Measurements from ENCODE around the gene SLC47A2.
"Not testable (repeated sequence)": the region's sequence is repeated elsewhere in the genome, so short reads cannot be mapped to it uniquely, and the experiment has no call there.

SLC47A2 gene, protein sequence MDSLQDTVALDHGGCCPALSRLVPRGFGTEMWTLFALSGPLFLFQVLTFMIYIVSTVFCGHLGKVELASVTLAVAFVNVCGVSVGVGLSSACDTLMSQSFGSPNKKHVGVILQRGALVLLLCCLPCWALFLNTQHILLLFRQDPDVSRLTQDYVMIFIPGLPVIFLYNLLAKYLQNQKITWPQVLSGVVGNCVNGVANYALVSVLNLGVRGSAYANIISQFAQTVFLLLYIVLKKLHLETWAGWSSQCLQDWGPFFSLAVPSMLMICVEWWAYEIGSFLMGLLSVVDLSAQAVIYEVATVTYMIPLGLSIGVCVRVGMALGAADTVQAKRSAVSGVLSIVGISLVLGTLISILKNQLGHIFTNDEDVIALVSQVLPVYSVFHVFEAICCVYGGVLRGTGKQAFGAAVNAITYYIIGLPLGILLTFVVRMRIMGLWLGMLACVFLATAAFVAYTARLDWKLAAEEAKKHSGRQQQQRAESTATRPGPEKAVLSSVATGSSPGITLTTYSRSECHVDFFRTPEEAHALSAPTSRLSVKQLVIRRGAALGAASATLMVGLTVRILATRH

DNA sequence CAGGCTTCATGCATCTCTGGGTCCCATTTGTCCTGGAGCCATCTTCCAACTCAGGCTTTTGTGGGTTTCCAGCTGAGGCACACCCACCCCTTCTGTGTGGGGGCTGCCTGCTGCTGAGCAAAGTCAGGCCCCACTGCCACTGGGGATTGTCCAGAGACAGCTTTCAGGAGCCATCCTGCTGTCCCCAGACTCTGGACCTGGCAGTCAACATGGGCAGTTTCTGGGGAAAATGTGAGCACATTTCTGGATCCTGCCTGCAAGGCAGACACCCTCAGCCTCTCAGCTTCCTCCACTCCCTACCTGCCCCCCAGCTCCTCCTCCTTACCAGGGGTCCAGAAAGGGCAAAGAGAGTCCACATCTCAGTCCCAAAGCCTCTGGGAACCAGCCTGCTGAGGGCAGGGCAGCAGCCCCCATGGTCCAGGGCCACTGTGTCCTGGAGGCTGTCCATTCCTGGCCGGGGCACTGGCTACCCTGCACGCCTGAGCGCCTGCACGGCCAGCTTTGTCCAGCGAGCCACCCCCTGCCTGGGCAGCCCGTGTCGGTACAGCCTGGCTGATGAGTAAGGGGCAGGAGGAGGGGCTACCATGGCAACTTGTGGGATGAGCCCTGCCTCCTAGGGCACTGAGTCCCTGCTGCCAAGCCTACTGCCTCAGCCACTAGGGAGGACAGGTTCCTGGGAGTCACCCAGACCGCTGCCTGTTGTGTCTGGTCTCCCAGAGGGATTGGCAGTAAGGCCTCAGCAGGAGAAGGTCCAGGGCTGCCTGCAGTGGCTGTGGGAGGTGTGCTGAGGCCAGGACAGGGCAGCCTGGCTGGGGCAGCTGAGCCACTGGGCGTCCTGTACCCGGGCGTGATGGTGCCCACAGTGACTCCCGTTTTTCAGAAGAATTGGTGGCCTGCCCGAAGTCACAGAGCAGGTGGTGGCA, at the start of gene SLC47A2:
Gene SLC47A2, minus strand, starts transcription at position 477 of the 923 bp plus-strand sequence. Its CDS starts 29 bp downstream, at position 448.
- DNase-seq: no peak

DNA sequence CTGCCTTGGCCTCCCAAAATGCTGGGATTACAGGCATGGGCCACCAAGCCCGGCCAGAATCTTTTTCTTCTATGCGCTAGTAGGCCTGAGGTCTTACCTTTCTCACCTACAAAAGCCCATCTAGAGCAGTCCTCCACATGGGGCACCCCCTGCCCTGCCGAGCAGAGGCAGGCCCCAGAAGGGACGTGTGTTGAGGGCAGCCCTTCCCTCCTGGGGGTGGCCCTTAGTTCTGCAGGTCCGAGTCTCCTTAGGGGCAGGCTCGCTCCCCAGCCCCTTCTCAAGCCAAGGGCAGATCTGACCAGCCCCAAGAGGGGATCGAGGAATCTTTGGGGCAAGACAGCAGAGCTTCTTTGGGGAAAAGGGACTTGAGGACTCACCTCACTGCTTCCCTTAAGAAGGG, 49.6 kb upstream of the SLC47A2 start:
- DNase-seq: no peak

DNA sequence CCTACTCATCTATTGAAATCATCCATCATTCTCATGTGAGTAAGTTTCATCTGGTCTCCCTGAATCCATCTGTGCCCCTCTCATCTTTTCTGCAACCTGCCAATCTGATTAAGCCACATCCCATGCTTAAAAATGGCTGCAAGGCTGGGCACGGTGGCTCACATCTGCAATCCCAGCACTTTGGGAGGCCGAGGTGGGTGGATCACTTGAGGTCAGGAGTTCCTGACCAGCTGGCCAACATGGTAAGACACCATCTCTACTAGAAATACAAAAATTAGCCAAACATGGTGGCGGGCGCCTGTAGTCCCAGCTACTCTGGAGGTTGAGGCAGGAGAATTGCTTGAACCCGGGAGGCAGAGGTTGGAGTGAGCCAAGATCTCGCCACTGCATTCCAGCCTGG, 47.6 kb upstream of the SLC47A2 start:
- not testable (repeated sequence) for DNase-seq

DNA sequence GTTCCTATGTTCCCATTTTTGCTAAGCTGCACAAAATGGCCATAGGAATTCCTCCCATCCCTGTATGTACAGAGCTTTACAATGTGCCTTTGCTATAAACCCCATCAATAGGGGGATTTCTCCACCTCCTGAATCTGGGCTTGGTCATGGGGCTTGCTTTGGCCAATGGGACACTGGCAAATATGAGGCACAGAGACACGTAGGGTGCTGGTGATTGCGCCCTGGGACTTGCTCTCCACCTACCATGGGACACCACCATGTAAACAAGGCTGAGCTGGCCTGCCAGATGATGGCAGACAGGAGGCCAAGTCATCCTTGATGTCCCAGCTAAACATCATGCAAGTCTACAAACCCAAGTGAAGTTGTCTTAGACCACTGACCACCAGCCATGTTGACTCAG, 47.0 kb upstream of the SLC47A2 start:
- no peak for DNase-seq

DNA sequence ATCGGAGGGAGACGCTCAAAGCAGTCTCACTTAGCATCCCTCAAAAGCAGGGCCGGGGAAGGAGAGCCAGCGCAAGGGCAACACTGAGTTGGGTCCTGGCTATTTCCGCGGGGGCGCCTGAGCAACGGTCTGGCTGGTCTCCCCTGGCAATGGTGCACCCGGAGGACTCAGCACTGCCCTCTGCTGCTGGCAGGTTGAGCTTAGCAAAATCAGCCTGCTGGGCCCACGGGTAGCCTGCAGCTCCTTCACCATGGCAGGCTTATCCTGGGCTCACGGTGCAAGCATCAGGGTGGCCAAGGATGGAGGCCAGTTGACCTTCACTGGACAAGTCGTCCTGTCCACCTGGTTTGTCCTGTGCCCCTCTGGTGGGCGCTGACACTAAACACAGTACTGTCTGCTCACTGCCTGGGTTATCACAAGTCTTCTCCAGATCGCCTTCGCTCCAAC, 46.2 kb upstream of the SLC47A2 start:
- peak; percentile 63 for DNase-seq

DNA sequence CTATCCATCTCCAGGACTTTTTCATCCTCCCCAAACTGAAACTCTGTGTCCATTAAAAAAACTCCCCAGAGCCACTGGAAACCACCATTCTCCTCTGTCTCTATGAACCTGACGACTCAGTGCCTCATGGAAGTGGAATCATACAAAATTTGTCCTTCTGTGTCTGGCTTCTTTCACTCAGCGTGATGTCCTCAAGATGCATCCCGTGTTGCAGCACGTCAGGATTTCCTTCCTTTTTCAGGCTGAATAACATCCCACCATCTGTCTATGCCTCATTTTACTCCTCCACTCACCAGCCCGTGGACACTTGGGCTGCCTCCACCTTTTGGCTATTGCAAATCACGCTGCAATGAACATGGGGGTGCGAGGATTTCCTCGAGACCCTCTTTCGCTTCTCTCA, 44.4 kb upstream of the SLC47A2 start:
- no peak for DNase-seq

DNA sequence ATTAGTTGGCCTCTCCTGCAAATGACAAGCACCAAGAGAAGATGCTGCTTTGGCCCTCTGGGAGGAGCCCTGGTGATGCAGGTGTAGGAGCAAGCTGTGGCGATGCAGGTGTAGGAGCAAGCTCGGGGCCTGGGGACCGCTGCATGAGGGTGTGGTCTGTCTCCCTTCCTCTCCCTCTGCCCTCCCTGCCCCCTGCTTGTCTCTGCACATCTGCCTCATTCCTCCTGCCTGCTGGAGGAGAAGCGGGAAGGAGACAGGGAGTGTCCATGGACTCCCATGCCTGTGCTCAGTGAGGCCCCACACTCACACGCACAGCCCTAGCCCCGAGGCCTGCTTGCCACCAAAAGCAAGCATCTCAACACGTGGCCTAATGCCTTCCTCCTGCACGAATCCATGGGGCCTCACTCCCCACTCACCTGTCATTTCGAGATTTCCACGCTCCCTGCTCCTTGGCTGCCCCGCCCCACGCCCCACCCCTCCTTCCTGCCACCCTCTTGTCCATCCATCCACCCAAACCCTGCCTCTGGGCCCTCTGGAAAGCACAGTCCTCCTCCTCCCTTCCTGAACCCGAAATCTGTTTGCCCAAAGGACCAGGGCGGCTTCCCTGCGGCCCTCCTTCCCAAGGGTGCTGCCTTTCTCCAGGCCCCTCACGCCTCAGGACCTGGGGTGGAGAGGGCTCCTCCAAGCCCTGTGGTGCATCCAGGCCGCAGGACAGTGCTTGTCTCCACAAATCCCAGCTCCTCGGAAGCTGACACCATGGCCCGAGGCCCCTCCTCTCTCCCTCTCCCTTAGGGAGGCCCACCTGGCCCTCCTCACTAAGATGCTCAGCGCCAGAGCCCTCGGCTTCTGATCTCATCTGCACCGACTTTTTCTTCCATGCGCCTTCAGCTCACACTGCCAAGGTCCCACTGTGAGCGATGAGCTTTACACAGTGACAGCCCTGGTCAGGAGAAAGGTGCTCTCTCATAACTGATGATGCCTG, 43.5 kb upstream of the SLC47A2 start:
- DNase-seq: no peak

DNA sequence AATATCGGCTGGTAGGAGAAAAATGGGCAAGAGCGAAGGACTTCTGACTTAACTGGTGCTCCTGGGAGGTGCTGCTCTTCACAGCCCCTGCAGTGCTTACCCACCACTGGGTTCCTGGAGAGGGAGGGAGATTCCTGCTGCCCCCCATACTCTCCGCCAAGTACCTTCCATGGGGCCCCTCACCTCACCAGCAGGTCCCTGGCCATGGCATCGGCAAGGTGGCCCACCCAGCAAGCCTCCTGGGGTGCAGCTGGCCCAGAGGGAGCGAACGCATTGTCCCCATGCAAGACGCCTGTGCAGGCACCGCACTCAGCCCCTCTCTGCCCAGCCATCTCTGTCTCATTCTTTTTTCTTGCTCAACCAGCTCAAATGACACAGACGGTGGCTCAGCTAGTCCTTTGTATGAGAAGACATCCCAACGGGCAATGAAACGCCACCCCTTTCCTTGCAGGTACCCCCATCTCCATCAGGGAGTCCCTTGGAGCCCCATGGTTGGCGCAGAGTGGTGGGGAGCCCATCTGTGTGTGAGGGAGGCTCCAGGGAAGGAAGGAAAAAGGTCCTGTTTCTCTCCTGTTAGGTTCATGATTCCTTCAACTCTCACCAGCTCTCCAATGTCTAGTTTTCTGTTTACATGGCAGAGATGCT, 41.3 kb upstream of the SLC47A2 start:
- DNase-seq: no peak

DNA sequence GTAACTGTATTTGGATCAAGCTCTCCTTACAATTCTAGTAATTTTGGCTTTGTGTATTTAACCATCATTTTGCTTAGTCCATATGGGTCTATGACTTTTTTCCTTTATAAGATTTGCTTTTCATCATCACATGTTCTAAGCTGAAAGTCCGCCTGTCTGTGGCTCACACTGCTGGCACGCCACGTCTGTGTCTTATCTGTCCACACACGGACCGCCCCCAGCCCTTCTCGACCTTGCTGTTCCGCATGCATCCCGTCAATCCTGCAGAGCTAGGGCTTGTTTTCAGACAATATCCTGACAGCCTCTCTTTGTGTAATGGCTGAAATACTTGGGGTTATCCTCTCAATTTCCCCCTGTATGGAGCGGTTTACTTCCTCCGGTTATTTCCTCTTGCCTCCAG, 40.2 kb upstream of the SLC47A2 start:
- no peak for DNase-seq

DNA sequence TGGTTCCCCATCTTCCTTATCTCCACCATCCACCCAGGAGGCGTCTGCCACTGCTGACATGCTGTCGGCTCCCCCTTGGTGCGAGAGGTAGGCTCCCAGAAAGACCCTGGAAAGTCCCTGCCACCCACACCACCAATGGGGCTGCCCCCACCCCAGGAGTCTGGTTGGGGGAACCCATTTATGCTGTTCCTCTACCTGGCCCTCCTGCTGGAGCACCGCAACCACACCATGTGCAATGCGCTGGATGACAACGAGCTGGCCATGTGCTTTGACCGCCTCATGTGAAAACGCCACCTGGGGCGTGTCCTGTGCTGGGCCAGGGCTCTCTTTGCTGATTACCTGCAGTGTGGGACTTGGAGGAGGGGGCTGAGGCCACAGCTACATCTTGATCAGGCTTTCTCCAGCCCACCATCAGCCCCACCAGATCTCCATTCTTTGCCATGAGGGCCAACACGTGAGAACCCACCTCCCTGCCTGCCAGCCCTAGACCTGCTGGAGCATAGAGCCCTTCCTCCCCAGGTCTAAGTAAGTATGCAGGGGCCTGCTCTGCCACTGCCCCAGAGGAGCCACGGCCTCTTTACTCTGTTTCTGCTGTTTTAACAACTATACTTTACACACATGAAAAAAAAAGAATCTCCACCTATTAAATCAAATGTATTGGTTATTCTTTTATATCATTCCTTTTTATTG, 39.6 kb upstream of the SLC47A2 start:
- DNase-seq: no peak

DNA sequence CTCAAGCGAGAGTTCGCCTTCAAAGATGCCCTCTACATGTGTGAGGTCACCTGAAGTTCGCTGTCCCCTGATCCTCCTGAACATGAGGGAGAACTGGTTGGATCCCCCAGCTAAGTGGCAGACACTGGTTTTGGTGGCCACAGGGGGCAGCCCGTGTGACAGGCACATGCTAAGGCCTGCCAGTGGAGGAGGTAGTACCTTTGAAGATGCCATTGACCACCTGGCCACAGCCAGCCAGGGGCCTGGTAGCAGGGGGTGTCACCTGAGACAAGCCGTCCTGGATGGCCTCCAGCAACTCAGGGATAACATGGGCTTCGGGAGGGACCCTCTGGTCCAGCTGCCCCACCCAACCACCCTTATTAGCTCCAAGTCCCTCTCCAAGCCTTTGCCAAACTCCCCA, 39.0 kb upstream of the SLC47A2 start:
- DNase-seq: no peak

DNA sequence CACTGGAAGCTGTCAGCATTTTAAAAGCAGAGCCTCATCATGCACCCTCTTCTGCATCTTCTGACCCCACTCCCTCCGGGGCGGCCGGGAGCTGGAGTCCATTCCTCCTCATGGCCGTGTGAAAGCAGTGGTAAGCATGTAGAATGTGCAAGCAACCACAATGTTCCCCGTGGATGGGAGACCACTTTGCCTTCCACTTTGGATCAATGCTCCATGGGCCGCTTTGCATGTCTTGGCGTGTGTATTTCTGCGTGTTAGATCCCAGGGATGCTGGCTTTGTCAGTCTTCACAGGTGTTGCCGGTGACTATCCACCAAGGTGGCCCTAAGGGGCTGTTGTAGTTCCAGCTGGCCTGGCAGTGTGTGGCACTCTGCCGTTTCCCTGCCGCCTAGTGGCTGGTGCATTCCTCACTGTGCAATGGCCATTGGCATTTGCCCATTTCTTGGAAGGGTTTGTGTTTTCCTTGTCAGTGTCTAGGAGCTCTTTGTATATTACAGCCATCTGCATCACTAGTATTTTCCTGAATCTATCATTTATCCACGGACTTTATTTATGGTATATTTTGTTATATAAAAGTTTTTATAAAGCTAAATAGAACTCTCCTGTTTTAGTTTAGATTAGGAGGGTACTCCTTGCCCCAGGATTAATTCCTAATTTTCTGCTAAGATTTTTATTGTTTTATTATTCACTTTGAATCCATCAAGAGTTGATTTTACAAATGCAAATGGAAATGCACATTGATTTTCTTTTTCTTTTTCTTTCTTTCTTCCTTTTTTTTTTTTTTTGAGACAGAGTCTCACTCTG, 37.5 kb upstream of the SLC47A2 start:
- no peak for DNase-seq

DNA sequence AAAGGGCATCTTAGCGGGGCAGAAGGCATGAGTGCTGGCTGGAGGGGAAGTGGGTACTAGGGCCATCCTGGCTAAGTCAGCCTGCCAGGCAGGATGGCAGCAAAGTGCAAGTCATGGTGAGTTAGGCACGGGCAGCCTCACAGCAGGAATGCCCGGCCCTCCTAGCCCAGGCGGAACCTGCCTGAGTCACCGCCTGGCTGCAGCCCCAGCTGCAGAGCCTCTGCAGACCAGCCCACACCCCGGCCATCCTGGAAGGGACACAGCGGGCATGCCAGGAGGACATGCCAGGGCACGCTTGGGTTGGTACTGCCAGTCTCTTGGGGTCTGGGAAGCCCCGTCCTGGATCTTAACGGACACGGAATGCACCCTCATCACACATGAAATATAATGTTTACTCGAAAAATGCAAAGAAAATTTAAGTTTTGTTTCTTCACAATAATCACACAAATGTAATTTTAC, 36.7 kb upstream of the SLC47A2 start:
- no peak for DNase-seq

DNA sequence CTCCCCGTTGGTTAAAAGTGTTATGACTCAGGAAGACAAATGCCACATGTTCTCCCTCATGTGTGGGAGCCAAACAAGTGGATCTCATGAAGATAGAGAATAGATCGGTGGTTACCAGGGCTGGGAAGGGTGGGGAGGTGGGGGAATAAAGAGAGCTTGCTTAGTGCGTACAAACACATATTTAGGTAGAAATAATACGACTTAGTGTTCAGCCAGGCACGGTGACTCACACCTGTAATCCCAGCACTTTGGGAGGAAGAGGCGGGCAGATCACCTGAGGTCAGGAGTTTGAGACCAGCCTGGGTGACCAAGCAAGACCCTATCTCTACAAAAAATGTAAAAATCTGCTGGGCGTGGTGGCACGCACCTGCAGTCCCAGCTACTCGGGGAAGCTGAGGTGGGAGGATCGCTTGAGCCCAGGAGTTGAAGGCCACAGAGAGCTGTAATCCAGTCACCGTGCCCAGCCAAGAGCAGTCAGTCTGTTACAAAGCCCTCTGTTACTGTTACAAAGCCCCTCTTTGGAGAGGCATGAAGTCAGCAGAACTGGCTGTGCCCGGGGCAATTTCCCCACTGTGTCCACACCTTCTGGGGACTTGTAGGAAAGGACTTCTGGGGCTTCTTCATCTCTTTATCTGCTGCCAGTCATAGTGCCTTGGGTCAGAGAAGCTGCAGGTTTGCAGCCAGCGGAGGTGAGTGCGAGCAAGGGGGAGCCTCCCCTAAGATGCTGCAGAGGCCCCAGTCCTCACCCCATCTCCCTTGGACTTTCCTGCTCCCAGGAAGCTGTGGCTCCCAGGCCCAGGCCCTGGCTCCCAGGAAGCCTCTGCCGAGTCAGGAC, 36.0 kb upstream of the SLC47A2 start:
- DNase-seq: no peak

DNA sequence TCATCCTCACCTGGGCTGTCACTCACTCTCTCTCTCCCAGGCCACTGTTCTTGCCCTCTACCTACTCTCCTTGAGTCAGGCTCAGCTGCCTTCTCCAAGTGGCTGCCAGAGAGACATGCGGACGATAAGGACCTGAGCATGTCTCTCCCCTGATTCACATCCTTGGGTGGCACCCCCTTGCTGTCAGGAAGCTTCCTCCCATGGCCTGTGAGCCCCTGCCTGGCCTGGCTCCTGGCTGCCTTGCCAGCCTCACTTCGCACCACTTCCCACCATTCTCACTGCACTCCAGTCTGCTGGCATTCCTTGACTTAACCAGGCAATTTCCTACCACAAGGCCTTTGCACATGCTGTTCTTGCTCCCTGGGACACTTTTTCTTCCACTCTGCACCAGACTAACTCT, 34.5 kb upstream of the SLC47A2 start:
- no peak for DNase-seq

DNA sequence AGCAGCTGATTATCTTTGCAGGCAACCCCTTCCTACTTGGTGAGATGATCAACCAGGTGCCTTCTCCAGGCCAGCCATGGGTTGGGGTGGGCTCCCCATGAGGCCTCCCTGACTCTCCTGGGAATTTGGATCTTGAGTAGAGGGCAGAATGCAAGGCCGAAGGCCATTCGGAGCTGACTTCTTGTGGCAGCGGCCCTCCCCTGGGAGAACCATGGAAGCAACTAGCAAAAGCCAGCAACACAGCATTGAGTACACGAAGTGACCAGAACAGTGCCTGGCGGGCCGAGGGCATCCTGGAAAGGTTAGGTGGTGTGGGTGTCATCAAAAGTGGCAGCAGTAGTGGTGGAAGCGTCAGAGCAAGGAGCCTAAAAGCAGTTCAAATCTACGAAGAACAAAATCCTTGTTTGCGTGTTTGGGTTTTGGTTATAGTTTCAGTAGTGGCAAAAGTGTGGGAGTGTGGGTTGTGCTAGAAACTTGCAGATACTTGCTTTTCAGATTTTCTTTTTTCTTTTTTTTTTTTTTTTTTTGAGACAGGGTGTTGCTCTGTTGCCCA, 33.7 kb upstream of the SLC47A2 start:
- no peak for DNase-seq

DNA sequence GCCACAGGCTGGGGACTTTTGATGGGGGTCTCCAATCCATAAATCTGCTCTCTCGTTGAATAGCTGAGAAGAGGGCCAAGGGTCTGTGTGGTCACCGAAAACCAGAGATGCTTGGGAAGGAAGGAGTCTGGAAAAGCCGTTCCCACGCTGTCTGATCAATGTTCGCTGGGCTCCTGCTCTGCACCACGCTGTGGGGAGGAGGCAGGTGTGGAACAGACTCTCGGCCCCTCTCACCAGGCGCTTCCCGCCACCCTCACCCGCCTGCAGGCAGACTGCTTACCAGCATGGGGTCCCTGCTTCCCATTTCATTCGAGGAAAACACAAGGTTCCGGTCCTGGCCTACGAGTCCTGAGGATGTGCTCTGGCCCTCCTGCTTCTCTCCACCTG, 32.4 kb upstream of the SLC47A2 start:
- DNase-seq: no peak

DNA sequence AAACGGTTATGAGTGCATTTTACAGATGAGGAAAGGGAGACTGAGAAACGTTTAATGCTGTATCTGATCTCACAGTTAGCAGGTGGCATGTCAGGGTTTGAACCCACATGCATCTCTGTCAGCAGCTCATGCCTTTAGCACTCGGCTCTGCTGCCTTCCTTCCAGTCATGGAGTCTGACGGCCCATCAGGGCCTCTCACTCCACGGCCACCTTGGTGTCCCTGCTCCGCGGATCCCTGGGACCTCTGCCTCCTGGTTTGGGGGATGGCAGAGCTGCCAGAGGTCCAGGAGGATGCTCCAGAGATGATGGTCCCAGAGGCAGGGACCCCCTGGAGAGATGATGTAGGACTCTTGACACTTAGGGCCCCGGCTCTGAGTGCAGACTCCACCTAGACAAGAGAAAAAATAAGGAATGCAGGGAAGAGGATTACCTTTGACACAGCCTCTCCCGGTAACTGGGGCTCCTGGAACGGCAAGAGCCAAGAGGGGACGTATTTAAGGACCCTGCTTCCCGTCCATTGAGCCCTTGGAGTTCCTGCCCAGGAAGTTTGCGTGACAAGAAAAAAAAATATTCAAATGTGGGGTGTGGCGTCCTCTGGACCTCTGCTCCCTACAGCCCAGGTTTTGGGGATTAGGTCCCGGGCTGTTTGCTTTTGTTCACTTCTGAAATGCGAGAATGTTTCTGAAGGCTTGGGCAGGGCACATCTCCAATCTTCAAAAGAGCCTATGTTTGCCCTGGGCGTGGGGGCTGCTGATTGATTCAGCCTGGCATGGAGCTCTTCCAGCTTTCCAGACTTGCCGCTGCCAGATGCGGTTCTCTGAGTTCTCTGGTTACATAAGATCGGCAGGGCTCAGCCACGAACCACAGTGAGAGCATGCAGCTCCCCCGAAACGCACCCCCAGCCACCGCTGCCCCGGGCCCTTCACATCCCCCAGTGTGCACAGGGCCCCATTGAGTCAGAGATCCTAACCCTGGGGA, 31.7 kb upstream of the SLC47A2 start, which contains the start of gene ALDH3A1:
Gene ALDH3A1, minus strand, starts transcription at position 470 of the 978 bp plus-strand sequence. CDS start 3,169 bp downstream, outside the sequence.
- no peak for DNase-seq
